ENCODE measurements around the gene BOLA1.

- TF ChIP-seq EZH2 (IDR thresholded peaks at IDR 0.05) = no peak
- no peak for TF ChIP-seq POLR2AphosphoS5 (IDR thresholded peaks at IDR 0.05; ENCODE audit: borderline replicate concordance, low read depth, low read length)
These were observed 17.5 kb upstream of the BOLA1 start for GRCh38 chr1:149881876-149882275.

Data from SK-N-MC (cell line).